CMK (cell line): ENCODE measurements around the gene EXOSC1.
"Not testable (repeated sequence)": the region's sequence is repeated elsewhere in the genome, so short reads cannot be mapped to it uniquely, and the experiment has no call there.

Experiments
- DNase-seq: peaks from one replicate; pipeline ENCODE4 v3.0.0-alpha.2; 2010; ENCODE audit warnings: low read depth

Gene EXOSC1

GRCh38 chr10:97459111-97459510 lies 13.3 kb upstream of the EXOSC1 start:
- DNase-seq, result no peak

- DNase-seq, result no peak
These were observed 10.9 kb upstream of the EXOSC1 start for GRCh38 chr10:97456686-97457065.

GRCh38 chr10:97456034-97456685 lies 10.4 kb upstream of the EXOSC1 start:
- DNase-seq, result no peak

- no peak for DNase-seq
These were observed 8.7 kb upstream of the EXOSC1 start for GRCh38 chr10:97454330-97455036.

- DNase-seq, result no peak
These were observed 6.5 kb upstream of the EXOSC1 start for GRCh38 chr10:97452352-97452751.

GRCh38 chr10:97451605-97452004 lies 5.8 kb upstream of the EXOSC1 start:
- no peak for DNase-seq

- DNase-seq, result no peak
These were observed 5.0 kb upstream of the EXOSC1 start for GRCh38 chr10:97450828-97451227.

GRCh38 chr10:97445357-97445721 lies 467 bp downstream of the EXOSC1 start:
- DNase-seq, result no peak

- DNase-seq, result no peak
These were observed 1.6 kb downstream of the EXOSC1 start for GRCh38 chr10:97444212-97444611.

GRCh38 chr10:97442277-97442676 lies 3.5 kb downstream of the EXOSC1 start:
- no peak for DNase-seq

- no peak for DNase-seq
These were observed 10.6 kb downstream of the EXOSC1 start for GRCh38 chr10:97435211-97435610.

- no peak for DNase-seq
These were observed 11.2 kb downstream of the EXOSC1 start for GRCh38 chr10:97434557-97434956.

- DNase-seq, result no peak
These were observed 11.8 kb downstream of the EXOSC1 start for GRCh38 chr10:97434055-97434454.

GRCh38 chr10:97428572-97428981 lies 17.2 kb downstream of the EXOSC1 start:
- DNase-seq, result no peak

GRCh38 chr10:97427571-97428179 lies 18.1 kb downstream of the EXOSC1 start:
- no peak for DNase-seq

GRCh38 chr10:97426776-97427570 lies 18.8 kb downstream of the EXOSC1 start:
- no peak for DNase-seq

- peak; percentile 95 for DNase-seq
These were observed 19.6 kb downstream of the EXOSC1 start, which contains the start of gene PGAM1 for GRCh38 chr10:97425964-97426775. Gene PGAM1 (plus strand): TSS chr10:97426191. CDS start chr10:97426308, 117 bp downstream.

- not testable (repeated sequence) for DNase-seq
These were observed 22.1 kb downstream of the EXOSC1 start for GRCh38 chr10:97423757-97424098.

- DNase-seq, result no peak
These were observed 29.2 kb downstream of the EXOSC1 start for GRCh38 chr10:97416565-97416964.

GRCh38 chr10:97412891-97413304 lies 32.9 kb downstream of the EXOSC1 start:
- no peak for DNase-seq

- DNase-seq, result no peak
These were observed 34.4 kb downstream of the EXOSC1 start for GRCh38 chr10:97411406-97411805.

- DNase-seq, result no peak
These were observed 37.3 kb downstream of the EXOSC1 start for GRCh38 chr10:97408496-97408992.
